Hepatocyte (in vitro differentiated cells): ENCODE measurements around the gene ATG14.

Experiments
- CTCF ChIP-seq: fragments of 200-600 bp; sonication (generic); IDR thresholded peaks from 2 replicates; pipeline ENCODE4 v1.5.1; 2016; ENCODE audit warnings: antibody characterized with exemption, mild to moderate bottlenecking; ENCODE audit not compliant: poor library complexity
- EZH2phosphoT487 ChIP-seq: fragments of 200-600 bp; sonication (generic); IDR thresholded peaks from one replicate; pipeline ENCODE4 v1.6.1; 2018; ENCODE audit warnings: antibody characterized with exemption, mild to moderate bottlenecking, low read depth, moderate library complexity; ENCODE audit not compliant: unreplicated experiment, severe bottlenecking

- no peak for TF ChIP-seq CTCF
- no peak for TF ChIP-seq EZH2phosphoT487
Measured at GRCh38 chr14:55382483-55382882, 29.1 kb downstream of the ATG14 start.
